NCI-H82 (cell line): ENCODE measurements around the gene TBC1D25.
A peak's percentile ranks its signal among the peaks of the same experiment; 100 is the strongest.
"Not testable (repeated sequence)": the region's sequence is repeated elsewhere in the genome, so short reads cannot be mapped to it uniquely, and the experiment has no call there.

Source experiments
- DNase-seq: peaks from one replicate; lab custom pipeline; 2025; lab: John Stamatoyannopoulos, UW

The TBC1D25 gene

GRCh38 chrX:48516285-48516684 is 23.2 kb upstream of the TBC1D25 start:
- DNase-seq, result no peak

- DNase-seq, result no peak
Measured at GRCh38 chrX:48516987-48517386, 22.5 kb upstream of the TBC1D25 start.

DNA sequence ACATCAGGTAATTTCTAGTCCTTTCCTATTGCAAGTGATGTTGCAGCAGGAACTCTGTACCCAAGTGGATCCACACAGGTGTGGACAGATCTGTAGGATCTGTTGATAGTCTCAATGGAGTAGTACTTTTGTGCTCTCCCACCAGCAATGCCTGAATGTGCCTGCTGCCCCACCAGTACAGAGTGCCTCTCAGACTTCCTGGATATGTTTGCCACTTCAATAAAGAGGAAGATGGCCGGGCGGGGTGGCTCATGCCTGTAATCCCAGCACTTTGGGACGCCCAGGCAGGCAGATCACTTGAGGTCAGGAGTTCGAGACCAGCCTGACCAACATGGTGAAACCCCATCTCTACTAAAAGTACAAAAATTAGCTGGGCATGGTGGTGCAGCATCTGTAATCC is 20.0 kb upstream of the TBC1D25 start:
- DNase-seq, result not testable (repeated sequence)

DNA sequence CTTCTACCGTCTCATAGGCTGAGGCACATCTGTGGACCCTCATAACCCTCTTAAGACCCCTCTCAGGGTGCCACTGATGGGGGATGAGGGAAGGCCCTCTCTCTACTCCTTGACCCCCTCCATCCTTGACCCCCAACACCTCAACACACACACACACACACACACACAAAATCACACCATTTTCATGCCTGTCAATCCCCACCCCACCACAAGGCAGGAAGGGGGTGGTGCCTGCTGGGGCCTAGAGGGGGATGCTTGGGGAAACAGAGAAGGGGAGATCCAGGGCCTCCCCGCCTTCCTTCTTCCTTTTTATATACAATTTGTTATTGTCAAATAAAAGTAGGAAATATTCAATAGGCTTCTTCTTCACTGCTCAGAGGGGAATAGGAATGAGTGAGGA is 19.1 kb upstream of the TBC1D25 start:
- no peak for DNase-seq

DNA sequence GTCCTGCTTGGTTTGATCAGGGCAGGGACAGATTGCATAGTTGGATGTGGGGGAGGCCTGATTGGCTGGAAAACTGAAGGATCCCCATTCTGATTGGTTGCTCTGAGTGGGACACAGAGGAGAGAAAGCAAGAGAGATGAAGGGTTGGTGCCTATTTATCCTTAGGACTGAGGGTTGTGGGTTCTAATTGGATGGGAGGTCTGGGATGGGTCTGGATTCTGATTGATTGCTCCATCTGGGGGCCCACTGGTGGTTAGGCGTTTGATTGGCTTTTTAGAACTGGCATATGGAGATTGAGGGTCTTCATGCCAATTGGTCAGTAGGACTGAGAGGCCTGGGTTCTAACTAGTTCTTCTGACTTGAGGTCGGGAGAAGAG is 18.6 kb upstream of the TBC1D25 start:
- peak; percentile 81 for DNase-seq

GRCh38 chrX:48521353-48522243 is 17.9 kb upstream of the TBC1D25 start, which contains the start of gene EBP:
Gene EBP (plus strand): TSS chrX:48521808. CDS start chrX:48523772, 1,964 bp downstream.
- peak; percentile 99 for DNase-seq

DNA sequence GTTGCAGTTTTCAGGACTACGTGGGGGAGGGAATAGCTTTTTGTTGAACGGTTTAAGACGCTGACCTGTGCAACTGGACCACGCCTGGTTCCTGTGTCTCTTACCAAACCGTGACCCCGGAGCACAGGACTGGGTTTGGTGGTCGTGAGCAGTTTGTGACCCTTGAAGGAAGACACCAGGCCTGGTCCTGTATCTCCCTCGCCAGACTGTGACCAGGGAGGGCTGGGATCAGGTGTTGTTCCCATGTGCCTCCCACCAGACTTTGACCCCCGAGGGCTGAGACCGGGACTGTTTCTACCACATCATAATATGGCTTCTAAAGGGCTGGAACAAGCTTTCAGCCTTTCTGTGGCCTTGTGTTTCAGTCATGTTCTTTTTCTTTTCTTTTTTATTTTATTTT is 17.2 kb upstream of the TBC1D25 start:
- no peak for DNase-seq

- DNase-seq, result no peak
Measured at GRCh38 chrX:48523682-48524081, 15.8 kb upstream of the TBC1D25 start.

DNA sequence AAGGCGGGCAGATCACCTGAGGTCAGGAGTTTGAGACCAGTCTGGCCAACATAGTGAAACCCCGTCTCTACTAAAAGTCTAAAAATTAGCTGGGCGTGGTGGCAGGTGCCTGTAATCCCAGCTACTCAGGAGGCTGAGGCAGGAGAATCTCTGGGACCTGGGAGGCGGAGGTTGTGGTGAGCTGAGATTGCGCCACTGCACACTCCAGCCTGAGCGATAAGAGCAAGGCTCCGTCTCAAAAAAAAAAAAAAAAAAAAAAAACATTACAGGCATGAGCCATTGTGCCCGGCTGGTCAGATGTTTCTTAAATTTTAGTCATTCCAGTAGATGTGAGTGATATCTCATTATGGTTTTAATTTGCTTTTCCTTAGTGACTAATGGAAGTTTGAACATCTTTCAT is 13.7 kb upstream of the TBC1D25 start:
- DNase-seq, result not testable (repeated sequence)

- no peak for DNase-seq
Measured at GRCh38 chrX:48530736-48531135, 8.8 kb upstream of the TBC1D25 start.

GRCh38 chrX:48531358-48531959 is 8.1 kb upstream of the TBC1D25 start:
- DNase-seq, result peak; percentile 6

- DNase-seq, result peak; percentile 72
Measured at GRCh38 chrX:48532161-48532560, 7.4 kb upstream of the TBC1D25 start.

DNA sequence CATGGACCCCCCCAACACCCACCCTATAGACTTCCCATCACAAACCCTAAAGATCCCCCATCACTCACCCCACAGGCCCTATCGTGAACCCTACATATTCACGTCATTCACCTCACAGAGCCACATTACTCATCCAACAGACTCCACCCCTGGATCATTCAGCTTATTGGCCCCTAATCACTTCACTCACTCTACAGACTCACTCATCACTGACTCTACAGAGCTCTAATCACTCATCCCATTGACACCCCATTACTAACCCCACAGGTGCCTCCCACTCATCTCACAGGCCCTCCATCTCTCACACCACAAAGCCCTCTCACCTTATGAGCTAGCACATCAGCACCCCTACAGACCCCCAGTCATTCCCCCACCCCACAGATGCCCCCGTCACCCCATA is 6.3 kb upstream of the TBC1D25 start:
- DNase-seq, result peak; percentile 6

- no peak for DNase-seq
Measured at GRCh38 chrX:48538641-48539344, 721 bp upstream of the TBC1D25 start.

DNA sequence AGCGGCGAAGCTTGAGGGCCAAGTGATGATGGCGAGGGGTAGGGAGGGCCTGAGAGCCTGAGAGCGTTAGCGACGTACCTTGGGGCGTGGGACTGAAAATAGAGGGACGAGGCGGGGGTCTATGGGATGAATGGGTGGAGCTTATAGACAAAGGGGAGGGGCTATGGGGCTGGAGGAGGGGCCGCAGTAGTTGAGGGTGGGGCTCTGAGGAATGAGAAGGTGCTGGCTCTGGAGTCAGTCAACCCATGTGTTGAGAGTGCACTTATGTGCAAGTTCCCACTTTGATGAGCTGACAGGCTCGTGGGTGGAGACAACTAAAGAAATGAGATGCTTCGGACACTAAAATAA is 488 bp downstream of the TBC1D25 start:
- DNase-seq, result peak; percentile 87

- no peak for DNase-seq
Measured at GRCh38 chrX:48540480-48540879, 966 bp downstream of the TBC1D25 start.

DNA sequence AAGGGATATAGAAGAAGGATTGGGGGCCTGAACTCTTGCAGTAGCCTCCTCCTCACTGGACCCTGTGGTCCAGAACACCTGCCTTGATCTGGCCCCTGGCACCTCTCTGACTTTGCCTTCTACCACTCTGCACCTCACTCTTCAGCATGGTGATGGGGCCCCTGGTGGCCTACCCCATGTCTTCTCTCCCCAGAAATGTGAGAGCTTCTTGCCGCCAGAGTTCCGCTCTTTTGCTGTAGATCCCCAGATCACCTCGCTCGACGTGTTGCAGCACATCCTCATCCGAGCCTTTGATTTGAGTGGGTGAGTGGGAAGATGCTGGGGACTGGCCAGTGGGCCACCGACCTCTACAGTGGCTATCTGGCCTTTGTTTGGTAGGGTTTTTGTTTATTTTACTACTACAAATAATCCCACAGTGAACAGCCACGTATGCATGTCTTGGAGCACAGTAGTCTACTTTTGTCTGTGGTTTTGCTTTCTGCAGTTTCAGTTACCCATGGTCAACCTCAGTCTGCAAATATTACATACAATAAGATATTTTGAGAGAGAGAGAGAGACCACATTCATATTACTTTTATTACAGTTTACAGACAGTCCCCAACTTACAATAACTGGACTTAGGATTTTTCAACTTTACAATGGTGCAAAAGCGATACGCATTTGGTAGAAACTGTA is 1.8 kb downstream of the TBC1D25 start:
- DNase-seq, result no peak

DNA sequence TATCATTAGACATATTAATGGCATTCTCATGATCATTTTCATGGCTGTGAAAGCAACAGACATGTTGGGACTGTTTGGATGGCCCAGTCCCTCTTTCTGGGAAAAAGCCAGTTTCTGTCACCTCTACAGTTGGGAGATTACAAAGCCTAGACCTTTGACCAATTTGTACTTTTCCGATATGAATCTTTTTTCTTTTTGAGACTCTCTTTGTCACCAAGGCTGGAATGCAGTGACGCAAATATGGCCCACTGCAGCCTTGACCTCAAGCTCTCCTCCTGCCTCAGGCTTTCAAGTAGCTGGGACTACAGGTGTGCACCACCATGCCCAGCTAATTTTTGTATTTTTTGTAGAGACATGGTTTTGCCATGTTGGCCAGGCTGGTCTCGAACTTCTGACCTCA is 9.4 kb downstream of the TBC1D25 start:
- DNase-seq, result no peak

- not testable (repeated sequence) for DNase-seq
Measured at GRCh38 chrX:48555731-48556325, 16.3 kb downstream of the TBC1D25 start.

DNA sequence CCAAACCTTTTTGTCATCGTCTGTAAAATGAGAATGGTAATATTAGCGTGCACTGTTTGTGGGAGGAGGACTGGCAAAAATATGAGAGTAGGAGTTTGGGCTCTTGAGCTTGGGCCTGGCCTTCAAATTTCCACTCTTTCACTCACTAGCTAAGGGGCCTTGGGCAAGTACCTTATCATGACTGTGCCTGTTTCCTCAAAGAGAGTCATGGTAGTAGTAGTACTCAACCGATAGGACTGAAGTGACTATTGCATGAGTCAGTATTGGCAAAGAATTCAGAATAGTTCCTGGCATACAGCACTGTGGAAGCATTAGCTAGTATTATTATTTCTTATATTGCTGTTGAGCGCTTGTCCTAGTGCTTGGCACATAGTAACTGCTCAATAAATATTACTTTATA is 18.8 kb downstream of the TBC1D25 start:
- no peak for DNase-seq

DNA sequence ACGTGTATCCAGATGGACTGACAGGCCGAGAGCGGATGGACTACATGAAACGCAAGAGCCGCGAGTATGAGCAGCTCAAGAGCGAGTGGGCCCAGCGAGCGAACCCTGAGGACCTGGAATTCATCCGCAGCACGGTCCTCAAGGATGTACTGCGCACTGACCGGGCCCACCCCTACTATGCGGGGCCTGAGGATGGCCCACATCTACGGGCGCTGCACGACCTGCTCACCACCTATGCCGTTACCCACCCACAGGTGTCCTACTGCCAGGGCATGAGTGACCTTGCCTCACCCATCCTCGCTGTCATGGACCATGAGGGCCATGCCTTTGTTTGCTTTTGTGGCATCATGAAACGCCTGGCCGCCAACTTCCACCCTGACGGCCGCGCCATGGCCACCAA is 20.1 kb downstream of the TBC1D25 start:
- DNase-seq, result no peak

GRCh38 chrX:48560056-48560455 is 20.5 kb downstream of the TBC1D25 start:
- no peak for DNase-seq
